Occipital lobe (tissue), 3 donors: ENCODE data around the gene TLR10. TPM values are rescaled to one million over a fixed set of nuclear protein-coding genes. Genes with fewer than 3 reads are reported as not detected.
A peak's percentile ranks its signal among the peaks of the same experiment; 100 is the strongest.

ENCODE experiments used
- DNase-seq: peaks from one replicate; lab custom pipeline; 2025; lab: John Stamatoyannopoulos, UW
- small RNA-seq: library from RNA; depleted of rRNA; stranded (forward); fragments of <200 nt; gene quantifications from one replicate; pipeline ENCODE3, GENCODE V24; 2014
- total RNA-seq: library from RNA; depleted of rRNA; stranded (reverse); fragments of >200 nt; gene quantifications from one replicate; pipeline ENCODE4 v1.2.3, GENCODE V29; 2014

TLR10 gene
- total RNA-seq, 1 donor from 2014 or later = 2.5 TPM

DNA sequence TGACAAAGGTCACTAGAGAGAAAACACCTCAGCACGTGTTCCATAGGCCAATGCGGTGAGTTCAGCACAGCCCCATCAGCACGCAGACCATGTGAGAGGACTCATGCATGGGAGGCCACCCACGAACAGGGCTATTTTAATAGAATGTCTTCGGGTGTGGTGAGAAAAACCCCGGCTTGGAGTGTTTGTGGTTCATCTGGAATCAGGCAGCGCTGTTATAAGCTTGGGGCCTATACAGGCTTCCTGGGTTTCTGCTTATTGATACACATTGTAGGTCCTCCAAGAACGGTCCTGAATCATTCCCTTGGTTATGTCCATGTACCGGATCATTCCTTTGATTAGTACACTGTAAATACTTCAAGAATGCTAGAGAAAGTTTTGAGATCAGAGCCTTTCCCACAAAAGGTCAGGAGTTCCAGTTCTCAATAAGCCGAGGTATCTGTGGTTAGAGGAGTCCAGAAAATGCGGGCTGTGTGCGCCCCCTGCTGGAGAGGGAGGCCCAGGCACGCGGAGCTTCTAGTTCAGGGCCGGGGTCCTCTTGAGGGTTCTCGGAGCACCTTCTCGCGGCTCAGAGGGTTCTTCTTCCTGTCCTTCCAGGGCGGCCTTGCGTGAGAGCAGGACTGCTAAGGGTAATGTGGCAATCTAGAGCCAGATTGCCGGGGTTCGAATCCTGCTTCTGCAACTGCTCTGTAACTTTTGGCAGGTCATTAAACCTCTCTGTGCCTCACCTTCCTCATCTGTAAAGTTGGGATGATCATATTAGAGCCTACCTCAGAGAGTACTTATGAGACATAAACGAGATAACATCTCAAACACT, 51.8 kb downstream of the TLR10 start:
- DNase-seq = peak; percentile 14

DNA sequence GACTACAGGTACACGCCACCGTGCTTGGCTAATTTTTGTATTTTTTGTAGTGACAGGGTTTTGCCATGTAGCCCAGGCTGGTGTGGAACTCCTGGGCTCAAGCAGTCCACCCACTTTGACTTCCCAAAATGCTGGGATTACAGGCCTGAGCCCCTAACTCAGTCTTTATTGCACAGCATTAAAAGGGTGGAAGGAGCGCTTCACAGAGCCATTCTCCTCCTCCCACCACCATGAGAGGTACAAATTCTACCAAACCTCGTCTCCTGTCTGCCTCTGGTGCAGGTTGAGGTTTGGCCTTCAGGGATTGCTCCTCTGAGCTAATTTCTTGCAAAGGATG, 52.3 kb downstream of the TLR10 start:
- no peak for DNase-seq

DNA sequence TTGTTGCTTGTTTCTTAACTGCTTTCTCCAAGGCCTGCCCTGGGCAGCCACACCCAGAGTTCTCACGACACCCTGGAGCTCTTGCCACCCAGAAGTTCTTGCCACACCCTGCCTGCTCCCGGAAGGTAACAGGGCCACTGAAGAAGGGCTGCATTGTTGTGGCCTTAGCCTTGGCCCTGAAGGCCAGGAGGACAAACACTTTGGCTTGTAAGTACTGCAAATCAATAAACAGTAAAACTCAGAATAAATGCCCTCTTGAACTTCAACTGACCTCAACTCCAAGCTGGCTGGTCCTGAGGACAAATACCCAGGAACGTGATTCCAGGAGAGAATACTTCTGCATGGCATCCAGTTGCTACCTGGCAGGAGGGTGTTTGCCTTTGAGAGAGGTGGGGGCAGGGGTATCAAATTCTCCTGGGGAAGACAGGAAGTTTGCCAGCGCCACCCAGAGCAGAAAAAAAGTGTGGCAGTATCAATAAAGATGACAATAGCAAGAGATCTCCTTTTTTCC, 54.1 kb downstream of the TLR10 start:
- DNase-seq = no peak

DNA sequence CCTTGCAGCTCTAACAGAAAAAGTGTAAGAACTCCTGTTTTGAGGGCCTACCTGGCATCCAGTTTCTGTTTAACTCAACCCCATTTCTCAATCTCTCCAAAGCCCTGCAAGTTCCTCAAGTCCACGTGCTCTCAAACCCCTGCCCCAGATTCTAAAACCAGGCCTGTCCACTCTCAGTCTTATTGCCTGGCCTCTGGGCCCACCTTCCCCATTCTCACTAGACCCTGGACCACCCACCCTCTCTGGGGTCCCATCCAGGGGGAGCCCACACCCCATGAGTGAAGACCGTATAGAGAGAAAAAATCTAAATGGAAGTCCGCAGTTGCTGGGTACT, 58.3 kb downstream of the TLR10 start:
- DNase-seq = no peak

DNA sequence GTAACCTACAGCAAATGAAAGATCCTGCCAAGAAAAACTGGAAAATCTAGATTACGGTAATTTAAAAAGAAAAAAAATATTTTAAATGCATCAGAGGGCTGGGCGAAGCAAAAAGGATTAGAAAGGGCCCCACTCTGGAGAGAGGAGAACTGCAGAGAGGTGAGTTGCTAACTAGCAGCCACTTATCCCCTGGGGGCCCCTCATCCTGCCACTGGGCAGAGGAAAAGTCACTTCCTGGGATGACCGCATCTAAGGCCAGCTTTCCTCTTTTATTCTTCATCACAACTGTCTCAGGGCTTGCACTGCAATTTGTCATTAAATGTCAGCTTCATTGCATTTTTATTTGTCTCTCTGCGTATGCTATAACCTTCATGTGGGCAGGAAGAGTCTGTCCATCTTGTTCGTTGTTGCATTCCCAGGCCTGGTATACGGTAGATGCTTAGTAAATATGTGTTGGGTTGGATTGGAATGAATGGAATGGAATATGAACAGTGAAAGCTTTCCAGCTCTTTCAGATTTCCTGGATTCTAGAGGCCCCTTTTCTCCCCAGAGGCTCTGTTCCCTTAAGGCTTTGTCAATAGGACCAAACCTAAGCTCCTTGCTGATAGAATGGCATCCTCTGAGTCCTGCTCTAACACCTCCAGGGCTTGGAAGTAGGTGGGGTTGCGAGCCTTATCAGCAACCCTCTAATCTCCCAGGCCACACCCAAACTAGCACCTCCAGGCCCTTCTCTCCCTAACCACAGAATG, 58.9 kb downstream of the TLR10 start:
- no peak for DNase-seq

DNA sequence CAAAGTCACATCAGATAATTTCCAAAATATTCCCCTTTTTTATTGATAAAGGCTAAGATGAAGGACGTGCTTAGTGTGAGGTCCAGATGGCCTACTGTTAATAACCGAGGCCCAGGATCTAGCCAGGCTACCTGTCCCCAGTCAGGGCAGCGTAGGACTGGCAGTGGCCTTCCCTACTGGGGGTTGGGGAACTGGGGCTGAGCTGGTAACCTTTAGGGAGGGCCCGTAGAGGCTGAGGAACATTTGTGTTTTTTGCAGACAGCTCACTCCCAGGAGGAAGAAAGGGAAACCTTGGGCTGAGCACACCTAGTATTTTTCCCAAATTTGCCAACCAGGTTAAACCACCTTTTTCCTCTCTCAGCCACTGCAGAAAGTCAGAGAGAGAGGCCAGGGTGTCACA, 59.7 kb downstream of the TLR10 start:
- DNase-seq = no peak

Small RNA genes lying within 50 kb of the gene (small RNA-seq; reads per million reads assigned to genes)
- not detected for gene RNA5SP158

Other genes starting within 250 kb of the TLR10 start
- gene KLF3, start 118.8 kb downstream of the TLR10 start, total RNA-seq = 23.4 TPM
- 10.5 TPM for gene TLR1, start 21.8 kb upstream of the TLR10 start, total RNA-seq
- gene TLR6, start 73.8 kb upstream of the TLR10 start, total RNA-seq = 1.9 TPM
- gene FAM114A1, start 84.8 kb upstream of the TLR10 start, total RNA-seq = 10.9 TPM
- 0.31 TPM for gene TMEM156, start 249.4 kb upstream of the TLR10 start, total RNA-seq